Measurements from ENCODE around the gene EID3.

DNA sequence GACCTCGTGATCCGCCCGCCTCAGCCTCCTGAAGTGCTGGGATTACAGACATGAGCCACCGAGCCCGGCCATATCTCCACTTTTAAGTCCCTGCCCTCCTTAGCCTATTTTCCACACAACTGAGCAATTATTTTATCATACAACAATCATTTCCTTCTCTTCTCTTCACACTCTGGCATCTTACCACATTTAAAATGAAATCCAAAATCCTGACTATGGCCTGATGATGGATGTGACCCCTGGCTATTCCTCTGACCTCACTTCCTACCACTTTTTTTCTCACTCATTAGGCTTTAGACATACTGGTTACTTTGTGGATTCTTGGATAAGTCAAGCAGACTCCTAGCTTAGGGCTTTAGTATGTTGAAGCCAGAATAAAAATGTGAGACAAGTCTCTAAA, 21.9 kb upstream of the EID3 start:
- no peak for TF ChIP-seq POLR2A (IDR thresholded peaks at IDR 0.05)
- TF ChIP-seq, protein P1, sequence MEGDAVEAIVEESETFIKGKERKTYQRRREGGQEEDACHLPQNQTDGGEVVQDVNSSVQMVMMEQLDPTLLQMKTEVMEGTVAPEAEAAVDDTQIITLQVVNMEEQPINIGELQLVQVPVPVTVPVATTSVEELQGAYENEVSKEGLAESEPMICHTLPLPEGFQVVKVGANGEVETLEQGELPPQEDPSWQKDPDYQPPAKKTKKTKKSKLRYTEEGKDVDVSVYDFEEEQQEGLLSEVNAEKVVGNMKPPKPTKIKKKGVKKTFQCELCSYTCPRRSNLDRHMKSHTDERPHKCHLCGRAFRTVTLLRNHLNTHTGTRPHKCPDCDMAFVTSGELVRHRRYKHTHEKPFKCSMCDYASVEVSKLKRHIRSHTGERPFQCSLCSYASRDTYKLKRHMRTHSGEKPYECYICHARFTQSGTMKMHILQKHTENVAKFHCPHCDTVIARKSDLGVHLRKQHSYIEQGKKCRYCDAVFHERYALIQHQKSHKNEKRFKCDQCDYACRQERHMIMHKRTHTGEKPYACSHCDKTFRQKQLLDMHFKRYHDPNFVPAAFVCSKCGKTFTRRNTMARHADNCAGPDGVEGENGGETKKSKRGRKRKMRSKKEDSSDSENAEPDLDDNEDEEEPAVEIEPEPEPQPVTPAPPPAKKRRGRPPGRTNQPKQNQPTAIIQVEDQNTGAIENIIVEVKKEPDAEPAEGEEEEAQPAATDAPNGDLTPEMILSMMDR (IDR thresholded peaks at IDR 0.05): no peak

Data from Peyer's patch (tissue), 4 donors.